GM21423 (cell line): ENCODE measurements around the gene ZKSCAN5.
"Not testable (repeated sequence)": the region's sequence is repeated elsewhere in the genome, so short reads cannot be mapped to it uniquely, and the experiment has no call there.

ENCODE experiments used
- ATAC-seq: cut with Tn5 transposase; IDR thresholded peaks from one replicate; pipeline ENCODE4 v1.9.1; 2021; ENCODE audit warnings: mild to moderate bottlenecking, moderate library complexity; ENCODE audit not compliant: unreplicated experiment

Gene ZKSCAN5

GRCh38 chr7:99580778-99581332 lies 76.4 kb downstream of the ZKSCAN5 start:
- ATAC-seq = not testable (repeated sequence)
